CD4-positive, alpha-beta memory T cell (primary cell): ENCODE results near the gene SEMA4D. TPM values are rescaled to one million over a fixed set of nuclear protein-coding genes. Genes with fewer than 3 reads are reported as not detected.

Experiments used
- CTCF ChIA-PET: fragments of 350-600 bp; sonication (Branson Sonifier 250); formaldehyde crosslinking; loops from one replicate; lab custom pipeline; 2021; ENCODE audit warnings: inconsistent platforms; ENCODE audit not compliant: partially characterized antibody; lab: Charles Lee
- POLR2A ChIA-PET: fragments of 350-600 bp; sonication (Branson Sonifier 250); formaldehyde crosslinking; loops from one replicate; lab custom pipeline; 2021; ENCODE audit not compliant: partially characterized antibody; lab: Charles Lee
- DNase-seq, 5 donors: peaks; one replicate each; pipeline versions ENCODE4 v3.0.0 to v3.0.0-alpha.2; 2020 to 2022; ENCODE audit warnings: mixed read lengths in 1 of 5
- H3K27ac ChIP-seq: one replicate; pipeline ENCODE4 v1.7.0; 2013; ENCODE audit warnings: low read depth, low read length
- H3K27me3 ChIP-seq: 2 replicates; pipeline ENCODE4 v1.7.0; 2013; ENCODE audit warnings: mild to moderate bottlenecking, low read length, moderate library complexity; ENCODE audit not compliant: insufficient read depth
- H3K36me3 ChIP-seq: 2 replicates; pipeline ENCODE4 v1.7.0; 2013; ENCODE audit warnings: mild to moderate bottlenecking, low read length, moderate library complexity; ENCODE audit not compliant: insufficient read depth
- H3K4me1 ChIP-seq: 2 replicates; pipeline ENCODE4 v1.7.0; 2013; ENCODE audit warnings: mild to moderate bottlenecking, low read length, moderate library complexity; ENCODE audit not compliant: insufficient read depth
- H3K4me3 ChIP-seq, 2 donors: one replicate each; pipeline ENCODE4 v1.7.0; 2013; ENCODE audit warnings: low read length in 2 of 2, mild to moderate bottlenecking in 1 of 2
- H3K9me3 ChIP-seq, 2 donors: one replicate each; pipeline ENCODE4 v1.7.0; 2013; ENCODE audit warnings: low read length in 2 of 2, control low read depth in 1 of 2; ENCODE audit not compliant: control insufficient read depth in 1 of 2
- H3K27ac Mint-ChIP-seq, 7 donors: one replicate each; pipeline ENCODE4 v1.8.0; 2020 to 2021; ENCODE audit warnings: mixed read lengths in 7 of 7, mild to moderate bottlenecking in 6 of 7, inconsistent platforms in 3 of 7, moderate library complexity in 3 of 7
- H3K27me3 Mint-ChIP-seq, 2 donors: one replicate each; pipeline ENCODE4 v1.8.0; 2020 to 2021; ENCODE audit warnings: mixed read lengths in 2 of 2
- H3K36me3 Mint-ChIP-seq, 2 donors: one replicate each; pipeline ENCODE4 v1.8.0; 2020 to 2021; ENCODE audit warnings: mixed read lengths in 2 of 2, inconsistent platforms in 1 of 2, mild to moderate bottlenecking in 1 of 2
- H3K4me1 Mint-ChIP-seq, 4 donors: one replicate each; pipeline ENCODE4 v1.8.0; 2020 to 2021; ENCODE audit warnings: mixed read lengths in 4 of 4, mild to moderate bottlenecking in 1 of 4
- H3K4me3 Mint-ChIP-seq, 8 donors: one replicate each; pipeline ENCODE4 v1.8.0; 2020 to 2021; ENCODE audit warnings: mixed read lengths in 8 of 8, mild to moderate bottlenecking in 7 of 8, moderate library complexity in 6 of 8, inconsistent platforms in 3 of 8
- H3K9me3 Mint-ChIP-seq, 8 donors: one replicate each; pipeline ENCODE4 v1.8.0; 2020 to 2021; ENCODE audit warnings: mixed read lengths in 8 of 8, mild to moderate bottlenecking in 5 of 8, inconsistent platforms in 3 of 8, moderate library complexity in 1 of 8
- intact Hi-C: fragments of 100-400 bp; cut with micrococcal nuclease; formaldehyde crosslinking; loops from one replicate; pipeline ENCODE4 v1.15.1; 2023
- polyA plus RNA-seq, 2 donors: library from polyadenylated mRNA; unstranded; fragments of 300-500 nt; fragmentation: Illumina TruSeq; gene quantifications; one replicate each; pipeline ENCODE4 v1.2.3, GENCODE V29; 2021
- total RNA-seq, 2 experiments: library from RNA; stranded (reverse); gene quantifications; one replicate each; pipeline ENCODE4 v1.2.3, GENCODE V29; 2021

Gene SEMA4D
- total and polyA plus RNA-seq, 4 experiments from 2014 or later, result 49.5 to 410 (median 280) TPM

DNA sequence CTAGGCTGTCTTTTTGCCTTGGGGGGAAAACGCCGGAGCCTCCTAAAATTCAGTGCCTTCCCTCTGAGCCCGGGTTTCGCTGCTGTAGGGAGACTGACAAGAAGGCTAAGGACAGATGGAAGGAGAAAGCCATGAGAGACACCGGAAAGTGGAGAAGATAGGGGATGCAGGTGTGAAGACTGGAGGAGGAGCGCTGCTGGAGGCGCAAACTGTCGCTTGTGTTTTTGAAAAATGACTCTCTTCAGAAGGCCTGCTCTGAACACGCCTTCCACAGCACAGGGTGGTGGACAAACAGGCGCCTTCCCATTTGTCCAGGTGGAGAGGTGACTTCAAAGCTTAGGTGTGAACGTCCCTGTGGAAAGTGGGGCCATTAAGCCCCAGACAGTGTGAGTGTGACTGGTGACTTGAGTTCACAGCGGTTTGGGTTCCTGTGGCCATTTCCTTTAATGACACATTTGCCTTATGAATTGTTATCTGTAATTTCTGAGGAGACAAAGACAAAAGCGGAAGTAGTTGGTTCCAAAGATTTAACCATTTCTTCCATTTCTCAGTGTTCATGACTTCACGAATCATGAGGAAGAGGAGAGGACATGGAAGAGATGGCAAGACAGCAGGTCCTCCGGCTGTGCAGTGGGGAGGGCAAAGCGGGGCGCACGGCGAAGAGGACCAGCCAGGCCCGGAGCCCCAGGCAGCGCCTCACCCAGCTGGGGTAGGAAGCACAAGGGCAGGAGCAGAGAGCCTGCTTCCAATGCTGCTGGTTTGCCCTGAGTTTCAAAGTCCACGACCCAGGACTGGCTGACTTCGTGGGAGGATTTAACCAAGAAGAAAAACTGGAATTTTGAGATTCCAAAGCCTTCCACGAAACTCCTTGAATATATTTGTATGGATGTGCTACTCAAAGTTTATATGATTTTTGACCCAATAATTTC is 27.8 kb upstream of the SEMA4D start:
- no peak for DNase-seq
- peaks cover 78 to 98% (median 90%) of the 10 kb centered on the region in 4 donors for H3K4me1 Mint-ChIP-seq
- peak overlapping the region; percentile 49 to 98 (median 96) for H3K27ac Mint-ChIP-seq
- POLR2A ChIA-PET, result interaction anchor here (1.2 to 8.2 kb wide), 7 partner anchors 9 to 71 kb away, joined by 3 to 99 read pairs (median 4); no protein-coding TSS in a partner anchor
- peaks cover 0 to 5% (median 1%) of the 10 kb centered on the region in 8 donors for H3K9me3 Mint-ChIP-seq
- Histone ChIP-seq H3K36me3 (no peaks in the 10 kb centered on the region), H3K9me3 (no peaks in the 10 kb centered on the region), H3K27me3 (no peaks in the 10 kb centered on the region), H3K27ac (peak overlapping the region; percentile 60), H3K4me3 (no peak overlapping the region), H3K4me1 (peaks cover 99% of the 10 kb centered on the region)
- intact Hi-C loops, result no loop called here
- no peaks in the 10 kb centered on the region for H3K27me3 Mint-ChIP-seq
- CTCF ChIA-PET, result interaction anchor here (1.5 to 10.2 kb wide), 4 partner anchors 8 to 97 kb away, joined by 7 to 80 read pairs (median 8); no protein-coding TSS in a partner anchor
- no peaks in the 10 kb centered on the region for H3K36me3 Mint-ChIP-seq
- peak overlapping the region in 5 of 8 donors; percentile 32 to 83 (median 38) for H3K4me3 Mint-ChIP-seq

DNA sequence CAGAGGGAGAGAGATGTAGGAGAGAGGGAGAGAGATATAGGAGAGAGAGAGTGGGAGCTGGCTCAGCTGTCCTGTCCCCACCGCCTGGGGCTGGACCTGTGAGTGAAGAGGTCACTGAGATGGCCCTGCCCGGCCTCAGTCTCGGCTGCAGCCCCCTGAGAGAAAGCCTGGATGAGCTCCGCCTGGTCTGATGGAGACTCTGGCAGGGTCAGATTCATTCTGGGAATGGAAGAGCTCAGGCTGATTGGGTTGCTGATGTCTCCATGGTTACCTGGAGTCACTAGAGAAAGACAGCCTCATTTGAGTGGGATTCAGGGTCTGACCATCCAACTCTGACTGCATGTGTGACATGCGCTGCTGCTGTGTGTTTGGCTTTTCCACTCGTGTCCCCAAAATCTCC is 27.1 kb upstream of the SEMA4D start:
- Histone ChIP-seq H3K27ac (peak overlapping the region; percentile 60), H3K9me3 (no peaks in the 10 kb centered on the region), H3K27me3 (no peaks in the 10 kb centered on the region), H3K4me3 (no peak overlapping the region), H3K36me3 (no peaks in the 10 kb centered on the region), H3K4me1 (peaks cover 99% of the 10 kb centered on the region)
- intact Hi-C loops, result no loop called here
- peaks cover 0 to 5% (median 1%) of the 10 kb centered on the region in 8 donors for H3K9me3 Mint-ChIP-seq
- H3K27ac Mint-ChIP-seq, result peak overlapping the region; percentile 91 to 100 (median 97)
- POLR2A ChIA-PET, result interaction anchor here (1.2 to 8.2 kb wide), 7 partner anchors 10 to 71 kb away, joined by 3 to 99 read pairs (median 4); no protein-coding TSS in a partner anchor
- no peak for DNase-seq
- peak overlapping the region in 5 of 8 donors; percentile 33 to 83 (median 73) for H3K4me3 Mint-ChIP-seq
- H3K27me3 Mint-ChIP-seq, result no peaks in the 10 kb centered on the region
- CTCF ChIA-PET, result interaction anchor here (2.0 to 10.2 kb wide), 2 partner anchors 9 to 24 kb away, joined by 8 to 80 read pairs; no protein-coding TSS in a partner anchor
- H3K36me3 Mint-ChIP-seq, result no peaks in the 10 kb centered on the region
- peaks cover 77 to 98% (median 90%) of the 10 kb centered on the region in 4 donors for H3K4me1 Mint-ChIP-seq

DNA sequence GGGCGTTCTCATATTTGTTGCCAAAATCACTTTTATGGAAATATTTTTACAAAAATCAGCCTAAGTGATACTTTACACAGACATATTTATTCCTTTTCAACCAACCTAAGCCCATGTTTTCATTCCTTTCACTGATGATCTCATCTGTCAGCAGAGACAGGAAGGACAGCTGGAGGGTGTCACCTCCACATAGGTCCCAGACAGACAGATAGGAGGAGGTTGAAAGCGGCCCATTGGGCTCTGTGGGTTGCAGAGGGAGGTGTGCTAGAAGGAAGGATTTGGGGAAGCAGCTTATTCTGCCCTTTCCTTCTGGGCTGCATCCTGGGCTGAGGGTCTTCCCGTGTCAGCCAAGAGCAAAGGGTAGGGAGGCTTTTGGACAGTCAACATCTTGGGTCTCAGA is 26.0 kb upstream of the SEMA4D start:
- Mint-ChIP-seq H3K27me3 (no peaks in the 10 kb centered on the region), H3K4me1 (peaks cover 77 to 98% (median 91%) of the 10 kb centered on the region in 4 donors), H3K9me3 (peaks cover 0 to 5% (median 1%) of the 10 kb centered on the region in 8 donors), H3K4me3 (peak overlapping the region; percentile 36 to 84 (median 74)), H3K27ac (peak overlapping the region; percentile 91 to 100 (median 97)), H3K36me3 (no peaks in the 10 kb centered on the region)
- Histone ChIP-seq H3K4me3 (peak overlapping the region; percentile 6 to 24), H3K36me3 (no peaks in the 10 kb centered on the region), H3K27me3 (no peaks in the 10 kb centered on the region), H3K9me3 (no peaks in the 10 kb centered on the region), H3K27ac (peak overlapping the region; percentile 60), H3K4me1 (peaks cover 99% of the 10 kb centered on the region)
- intact Hi-C loops, result loop anchor here (2.0 kb wide), 1 partner anchor 47 kb away; no protein-coding TSS in a partner anchor
- ChIA-PET POLR2A (interaction anchor here (0.7 to 8.2 kb wide), 23 partner anchors 11 to 214 kb away, joined by 3 to 99 read pairs (median 6); partner anchors contain the start of genes GADD45G and SEMA4D), CTCF (interaction anchor here (0.7 to 10.2 kb wide), 10 partner anchors 10 to 94 kb away, joined by 3 to 80 read pairs (median 6); no protein-coding TSS in a partner anchor)
- peak; percentile 56 to 85 (median 58) for DNase-seq

DNA sequence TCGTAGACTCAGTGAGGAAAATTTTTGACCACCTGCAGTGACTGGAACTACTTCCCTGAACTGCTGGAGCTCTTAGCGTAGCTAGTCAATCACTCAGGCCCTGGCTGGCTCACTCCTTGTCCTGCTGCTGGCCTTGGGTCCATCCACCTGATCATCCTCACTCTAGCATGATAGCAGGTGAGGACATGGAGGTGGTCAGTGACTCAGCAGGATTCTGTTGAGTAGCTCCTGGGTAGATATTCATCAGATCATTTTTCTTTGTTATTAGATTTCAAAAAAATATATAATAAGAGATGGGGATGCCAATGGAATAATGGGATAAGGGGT is 25.0 kb upstream of the SEMA4D start:
- DNase-seq, result no peak
- no peaks in the 10 kb centered on the region for H3K27me3 Mint-ChIP-seq
- ChIA-PET CTCF (interaction anchor here (0.8 to 10.2 kb wide), 12 partner anchors 10 to 93 kb away, joined by 3 to 80 read pairs (median 4); no protein-coding TSS in a partner anchor), POLR2A (interaction anchor here (0.7 to 8.2 kb wide), 35 partner anchors 8 to 213 kb away, joined by 3 to 99 read pairs (median 5); partner anchors contain the start of genes GADD45G, SECISBP2 and SEMA4D)
- intact Hi-C loops, result loop anchor here (1.0 to 2.0 kb wide), 7 partner anchors 13 to 113 kb away; partner anchors contain the start of gene SEMA4D
- peaks cover 75 to 98% (median 90%) of the 10 kb centered on the region in 4 donors for H3K4me1 Mint-ChIP-seq
- peaks cover 0 to 2% (median 0%) of the 10 kb centered on the region in 8 donors for H3K9me3 Mint-ChIP-seq
- no peaks in the 10 kb centered on the region for H3K27me3 ChIP-seq
- H3K27ac Mint-ChIP-seq, result peak overlapping the region; percentile 91 to 100 (median 98)
- peak overlapping the region; percentile 60 for H3K27ac ChIP-seq
- peak overlapping the region; percentile 19 to 30 for H3K4me3 ChIP-seq
- peaks cover 99% of the 10 kb centered on the region for H3K4me1 ChIP-seq
- no peaks in the 10 kb centered on the region for H3K36me3 Mint-ChIP-seq
- H3K36me3 ChIP-seq, result no peaks in the 10 kb centered on the region
- H3K9me3 ChIP-seq, result no peaks in the 10 kb centered on the region
- peak overlapping the region in 7 of 8 donors; percentile 68 to 90 (median 75) for H3K4me3 Mint-ChIP-seq

DNA sequence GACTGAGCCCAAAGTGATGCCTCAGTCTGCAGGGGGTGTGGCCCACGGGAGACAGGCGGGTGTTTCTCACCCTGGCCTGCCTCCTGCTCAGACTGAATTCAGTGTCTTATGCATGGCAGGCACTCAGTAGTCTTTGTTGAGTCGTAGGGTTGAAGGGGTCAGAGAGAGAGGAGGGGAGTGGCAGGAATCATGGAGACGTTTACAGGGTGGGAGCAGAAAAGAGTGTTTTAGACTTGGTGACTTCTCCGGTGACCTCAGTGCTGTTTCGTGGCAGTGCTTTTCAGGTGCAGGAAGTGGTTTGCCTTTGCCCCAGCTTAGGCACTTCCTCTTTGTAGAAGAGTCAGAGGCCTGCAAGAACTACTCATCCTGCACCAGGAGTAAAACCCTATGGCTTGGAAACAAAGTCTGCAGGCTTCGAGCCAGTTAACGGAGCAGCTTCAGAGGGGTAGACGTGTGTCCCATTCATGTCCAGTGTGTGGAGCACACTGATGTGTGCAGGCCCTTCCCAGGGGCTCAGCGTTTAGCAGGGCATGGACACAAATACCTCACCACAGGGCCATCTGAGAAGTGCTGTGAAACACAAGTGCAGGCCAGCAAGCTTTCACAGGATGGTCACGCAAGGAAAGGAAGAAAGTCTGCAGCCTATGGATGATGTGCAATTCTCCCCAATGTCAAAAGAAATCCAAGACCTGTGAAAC is 24.5 kb upstream of the SEMA4D start:
- no peaks in the 10 kb centered on the region for H3K9me3 ChIP-seq
- no peaks in the 10 kb centered on the region for H3K27me3 ChIP-seq
- peak overlapping the region; percentile 60 for H3K27ac ChIP-seq
- no peaks in the 10 kb centered on the region for H3K36me3 ChIP-seq
- peak overlapping the region; percentile 19 to 30 for H3K4me3 ChIP-seq
- Mint-ChIP-seq H3K27me3 (no peaks in the 10 kb centered on the region), H3K4me3 (peak overlapping the region; percentile 68 to 90 (median 78)), H3K9me3 (peaks cover 0 to 2% (median 0%) of the 10 kb centered on the region in 8 donors), H3K27ac (peak overlapping the region; percentile 91 to 100 (median 98)), H3K36me3 (no peaks in the 10 kb centered on the region), H3K4me1 (peaks cover 73 to 98% (median 90%) of the 10 kb centered on the region in 4 donors)
- POLR2A ChIA-PET, result interaction anchor here (0.7 to 8.2 kb wide), 30 partner anchors 9 to 204 kb away, joined by 3 to 99 read pairs (median 5); partner anchors contain the start of genes SECISBP2 and SEMA4D
- intact Hi-C loops, result loop anchor here (1.0 to 2.0 kb wide), 7 partner anchors 14 to 112 kb away; partner anchors contain the start of gene SEMA4D
- CTCF ChIA-PET, result interaction anchor here (0.8 to 10.2 kb wide), 15 partner anchors 10 to 104 kb away, joined by 3 to 80 read pairs (median 4); no protein-coding TSS in a partner anchor
- H3K4me1 ChIP-seq, result peaks cover 99% of the 10 kb centered on the region
- peak; percentile 84 to 95 (median 86) for DNase-seq

DNA sequence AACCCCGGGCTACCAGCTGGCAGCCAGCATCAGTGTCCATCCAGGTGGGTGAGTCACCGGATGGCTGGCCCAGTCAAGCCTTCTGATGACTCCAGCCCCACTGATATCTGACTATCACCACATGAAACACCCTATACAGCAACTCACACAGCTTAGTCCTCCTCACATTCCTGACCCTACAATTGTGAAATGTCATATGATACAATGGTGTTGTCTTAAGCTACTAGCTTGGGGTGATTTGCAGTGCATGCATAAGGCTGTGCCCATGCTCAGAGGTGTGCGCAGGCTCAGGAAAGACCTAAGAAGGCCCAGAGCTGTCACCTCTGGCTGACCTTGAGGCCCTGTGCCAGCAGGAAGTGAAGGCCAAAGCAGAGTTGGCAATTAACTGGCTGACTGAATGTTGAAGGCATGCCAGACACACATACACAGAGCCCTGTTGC is 21.5 kb upstream of the SEMA4D start:
- DNase-seq, result no peak
- Mint-ChIP-seq H3K9me3 (peaks cover 0 to 2% (median 0%) of the 10 kb centered on the region in 8 donors), H3K4me3 (peak overlapping the region in 7 of 8 donors; percentile 42 to 75 (median 54)), H3K4me1 (peaks cover 59 to 84% (median 72%) of the 10 kb centered on the region in 4 donors), H3K27me3 (no peaks in the 10 kb centered on the region), H3K36me3 (no peaks in the 10 kb centered on the region), H3K27ac (peak overlapping the region; percentile 87 to 100 (median 92))
- peak overlapping the region; percentile 34 for H3K27ac ChIP-seq
- intact Hi-C loops, result no loop called here
- H3K9me3 ChIP-seq, result no peaks in the 10 kb centered on the region
- ChIA-PET CTCF (interaction anchor here (0.9 to 10.2 kb wide), 8 partner anchors 8 to 90 kb away, joined by 3 to 80 read pairs (median 5); no protein-coding TSS in a partner anchor), POLR2A (interaction anchor here (0.7 to 8.2 kb wide), 16 partner anchors 9 to 111 kb away, joined by 3 to 99 read pairs (median 5); no protein-coding TSS in a partner anchor)
- H3K27me3 ChIP-seq, result no peaks in the 10 kb centered on the region
- no peak overlapping the region for H3K4me3 ChIP-seq
- no peaks in the 10 kb centered on the region for H3K36me3 ChIP-seq
- H3K4me1 ChIP-seq, result peaks cover 73% of the 10 kb centered on the region
